ENCODE data around the gene NCK2.

Gene NCK2

GRCh38 chr2:105712166-105712915, 32.4 kb upstream of the NCK2 start:
- Histone ChIP-seq H3K9ac (ENCODE audit: low read depth, low read length, poor library complexity, severe bottlenecking) (no peak overlapping the region), H2AFZ (ENCODE audit: low read length) (no peak overlapping the region), H3K9me2 (replicated peaks; ENCODE audit: low read depth, low read length) (no peaks in the 10 kb centered on the region), H3K9me3 (ENCODE audit: insufficient read depth, low read depth, low read length) (no peaks in the 10 kb centered on the region), H3K4me3 (ENCODE audit: low read length, poor library complexity, severe bottlenecking) (no peak overlapping the region), H3K4me2 (ENCODE audit: low read depth, low read length, poor library complexity, severe bottlenecking) (no peak overlapping the region), H3K36me3 (ENCODE audit: insufficient read depth, low read length) (no peaks in the 10 kb centered on the region), H3K27me3 (ENCODE audit: insufficient read depth, low read length, poor library complexity, severe bottlenecking) (no peaks in the 10 kb centered on the region), H3K4me1 (ENCODE audit: insufficient read depth, low read length, poor library complexity, severe bottlenecking) (no peaks in the 10 kb centered on the region), H3K79me2 (ENCODE audit: insufficient read depth, low read length) (no peaks in the 10 kb centered on the region), H4K20me1 (ENCODE audit: insufficient read depth, low read length, poor library complexity, severe bottlenecking) (no peaks in the 10 kb centered on the region), H3F3A (ENCODE audit: low read depth) (no peaks in the 10 kb centered on the region)
- TF ChIP-seq, protein P1, sequence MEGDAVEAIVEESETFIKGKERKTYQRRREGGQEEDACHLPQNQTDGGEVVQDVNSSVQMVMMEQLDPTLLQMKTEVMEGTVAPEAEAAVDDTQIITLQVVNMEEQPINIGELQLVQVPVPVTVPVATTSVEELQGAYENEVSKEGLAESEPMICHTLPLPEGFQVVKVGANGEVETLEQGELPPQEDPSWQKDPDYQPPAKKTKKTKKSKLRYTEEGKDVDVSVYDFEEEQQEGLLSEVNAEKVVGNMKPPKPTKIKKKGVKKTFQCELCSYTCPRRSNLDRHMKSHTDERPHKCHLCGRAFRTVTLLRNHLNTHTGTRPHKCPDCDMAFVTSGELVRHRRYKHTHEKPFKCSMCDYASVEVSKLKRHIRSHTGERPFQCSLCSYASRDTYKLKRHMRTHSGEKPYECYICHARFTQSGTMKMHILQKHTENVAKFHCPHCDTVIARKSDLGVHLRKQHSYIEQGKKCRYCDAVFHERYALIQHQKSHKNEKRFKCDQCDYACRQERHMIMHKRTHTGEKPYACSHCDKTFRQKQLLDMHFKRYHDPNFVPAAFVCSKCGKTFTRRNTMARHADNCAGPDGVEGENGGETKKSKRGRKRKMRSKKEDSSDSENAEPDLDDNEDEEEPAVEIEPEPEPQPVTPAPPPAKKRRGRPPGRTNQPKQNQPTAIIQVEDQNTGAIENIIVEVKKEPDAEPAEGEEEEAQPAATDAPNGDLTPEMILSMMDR (conservative IDR thresholded peaks at IDR 0.05; ENCODE audit: low read length): no peak
- TF ChIP-seq EZH2phosphoT487 (IDR thresholded peaks at IDR 0.05; ENCODE audit: borderline replicate concordance): no peak

DNA sequence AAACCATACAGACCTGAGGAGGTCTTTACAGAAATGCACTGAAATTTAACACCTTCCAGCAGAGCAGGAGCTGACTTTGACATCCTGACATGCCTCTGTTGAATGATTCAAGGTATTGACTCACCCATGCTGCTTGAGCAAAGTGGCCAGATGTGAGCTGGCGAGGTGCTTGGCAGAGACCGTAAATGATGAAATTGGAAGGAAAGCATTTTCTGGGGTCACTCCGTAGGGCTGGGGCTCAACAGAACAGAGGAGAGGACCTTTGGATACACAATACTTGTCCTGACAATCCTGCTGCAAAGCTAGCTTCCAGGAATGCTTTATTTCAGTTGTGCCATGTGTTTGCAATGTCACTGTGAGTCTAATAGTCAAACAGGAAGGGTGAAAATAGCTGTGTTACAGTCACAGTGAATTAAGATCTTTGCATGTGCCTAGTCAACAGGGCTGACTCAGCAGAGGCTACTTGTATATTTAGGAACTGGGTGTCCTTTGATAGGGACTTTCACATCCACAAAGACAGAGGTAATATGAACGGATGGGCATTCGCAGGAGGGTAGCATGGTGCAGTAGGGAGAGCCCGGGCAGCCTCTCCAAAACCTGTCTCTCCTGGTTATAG, 31.6 kb upstream of the NCK2 start:
- no peaks in the 10 kb centered on the region for H3K4me1 ChIP-seq (ENCODE audit: insufficient read depth, low read length, poor library complexity, severe bottlenecking)
- H3F3A ChIP-seq (ENCODE audit: low read depth): no peaks in the 10 kb centered on the region
- H2AFZ ChIP-seq (ENCODE audit: low read length): no peak overlapping the region
- no peaks in the 10 kb centered on the region for H3K27me3 ChIP-seq (ENCODE audit: insufficient read depth, low read length, poor library complexity, severe bottlenecking)
- no peak overlapping the region for H3K4me2 ChIP-seq (ENCODE audit: low read depth, low read length, poor library complexity, severe bottlenecking)
- no peak overlapping the region for H3K9ac ChIP-seq (ENCODE audit: low read depth, low read length, poor library complexity, severe bottlenecking)
- H3K9me2 ChIP-seq (replicated peaks; ENCODE audit: low read depth, low read length): no peaks in the 10 kb centered on the region
- TF ChIP-seq EZH2phosphoT487 (IDR thresholded peaks at IDR 0.05; ENCODE audit: borderline replicate concordance): no peak
- TF ChIP-seq, protein P1 (conservative IDR thresholded peaks at IDR 0.05; ENCODE audit: low read length): no peak
- H3K36me3 ChIP-seq (ENCODE audit: insufficient read depth, low read length): no peaks in the 10 kb centered on the region
- H4K20me1 ChIP-seq (ENCODE audit: insufficient read depth, low read length, poor library complexity, severe bottlenecking): no peaks in the 10 kb centered on the region
- no peaks in the 10 kb centered on the region for H3K79me2 ChIP-seq (ENCODE audit: insufficient read depth, low read length)
- no peaks in the 10 kb centered on the region for H3K9me3 ChIP-seq (ENCODE audit: insufficient read depth, low read depth, low read length)
- H3K4me3 ChIP-seq (ENCODE audit: low read length, poor library complexity, severe bottlenecking): no peak overlapping the region

DNA sequence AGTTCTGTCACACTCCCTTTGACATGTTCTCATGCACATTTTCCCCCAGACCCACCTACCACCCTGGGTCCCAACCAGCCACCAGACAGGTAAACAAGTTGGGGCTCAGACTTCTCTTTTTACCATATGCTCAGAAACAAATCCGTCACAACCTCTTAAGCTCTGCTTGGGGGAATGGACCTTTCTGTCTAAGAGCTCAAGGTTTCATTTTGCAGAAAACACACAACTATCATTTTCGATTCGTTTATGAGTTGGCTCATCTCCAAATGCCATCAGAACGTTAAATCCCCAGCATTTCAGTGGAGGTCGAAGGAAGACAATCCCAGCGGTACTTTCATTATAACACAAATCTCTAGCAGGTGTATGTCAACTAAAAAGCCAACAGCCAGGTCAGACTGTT, 30.6 kb upstream of the NCK2 start:
- Histone ChIP-seq H3K9me3 (ENCODE audit: insufficient read depth, low read depth, low read length) (no peaks in the 10 kb centered on the region), H4K20me1 (ENCODE audit: insufficient read depth, low read length, poor library complexity, severe bottlenecking) (no peaks in the 10 kb centered on the region), H3K4me2 (ENCODE audit: low read depth, low read length, poor library complexity, severe bottlenecking) (no peak overlapping the region), H3K9ac (ENCODE audit: low read depth, low read length, poor library complexity, severe bottlenecking) (no peak overlapping the region), H3K4me1 (ENCODE audit: insufficient read depth, low read length, poor library complexity, severe bottlenecking) (no peaks in the 10 kb centered on the region), H3K36me3 (ENCODE audit: insufficient read depth, low read length) (no peaks in the 10 kb centered on the region), H3K79me2 (ENCODE audit: insufficient read depth, low read length) (no peaks in the 10 kb centered on the region), H3F3A (ENCODE audit: low read depth) (no peaks in the 10 kb centered on the region), H2AFZ (ENCODE audit: low read length) (no peak overlapping the region), H3K27me3 (ENCODE audit: insufficient read depth, low read length, poor library complexity, severe bottlenecking) (no peaks in the 10 kb centered on the region), H3K9me2 (replicated peaks; ENCODE audit: low read depth, low read length) (no peaks in the 10 kb centered on the region), H3K4me3 (ENCODE audit: low read length, poor library complexity, severe bottlenecking) (no peak overlapping the region)
- TF ChIP-seq EZH2phosphoT487 (IDR thresholded peaks at IDR 0.05; ENCODE audit: borderline replicate concordance): no peak
- TF ChIP-seq, protein P1 (conservative IDR thresholded peaks at IDR 0.05; ENCODE audit: low read length): no peak

All from Loucy (cell line).